ENCODE results near the gene SMPD3. TPM values are rescaled to one million over a fixed set of nuclear protein-coding genes. Genes with fewer than 3 reads are reported as not detected.

Gene SMPD3
- total and polyA plus RNA-seq, 2 donors (not counting 3 experiments of a cell fraction or from before 2014, with no cell fraction given) = not detected

DNA sequence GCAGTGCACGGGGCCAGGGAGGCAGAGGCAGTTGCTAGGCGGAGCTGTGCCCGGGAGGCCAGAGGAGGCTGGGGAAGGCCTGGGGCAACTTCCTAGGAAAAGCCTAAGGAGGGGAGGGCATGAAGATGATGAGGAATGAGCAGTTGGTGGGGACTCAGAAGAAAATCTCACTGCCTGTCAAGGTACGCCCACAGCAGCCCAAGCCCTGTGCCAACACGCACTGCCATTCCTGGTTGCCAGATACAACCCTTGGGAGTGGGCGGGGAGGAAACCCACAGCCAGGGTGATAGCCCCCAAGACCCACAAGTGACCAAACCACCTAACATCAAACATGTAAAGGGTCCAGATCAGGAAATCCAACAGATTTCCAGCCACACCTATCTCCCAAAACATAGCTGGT is 36.2 kb downstream of the SMPD3 start:
- ChIA-PET CTCF (interaction anchor here (1.0 kb wide), 1 partner anchor 15 kb away, joined by 5 read pairs; no protein-coding TSS in a partner anchor), POLR2A (interaction anchor here (0.7 kb wide), 1 partner anchor 402 kb away, joined by 3 read pairs; no protein-coding TSS in a partner anchor)
- Histone ChIP-seq H3K27me3 (ENCODE audit: control insufficient read depth in 2 of 2, insufficient read depth in 2 of 2, low read length in 2 of 2) (peaks cover 3 to 13% of the 10 kb centered on the region in 2 experiments), H2AFZ (ENCODE audit: low read depth, low read length) (no peak overlapping the region), H3K4me3 (replicated peaks in 1 of 3; ENCODE audit: insufficient read depth in 1 of 3, low read depth in 1 of 3, low read length in 3 of 3) (no peak overlapping the region), H3K36me3 (ENCODE audit: control insufficient read depth in 2 of 2, extremely low read depth in 1 of 2, insufficient read depth in 2 of 2, low read length in 2 of 2) (no peaks in the 10 kb centered on the region), H3K4me1 (ENCODE audit: control insufficient read depth, extremely low read depth, insufficient read depth, low read length) (no peaks in the 10 kb centered on the region), H3K27ac (ENCODE audit: insufficient read depth, low read depth, low read length) (no peak overlapping the region), H4K20me1 (replicated peaks; ENCODE audit: control insufficient read depth, extremely low read depth, insufficient read depth, low read length) (no peaks in the 10 kb centered on the region), H3K4me2 (ENCODE audit: insufficient read depth, low read length) (no peak overlapping the region), H3K9me1 (replicated peaks; ENCODE audit: control insufficient read depth, extremely low read depth, insufficient read depth, low read length) (no peaks in the 10 kb centered on the region), H3K9me3 (replicated peaks; ENCODE audit: control insufficient read depth, insufficient read depth, low read length) (no peaks in the 10 kb centered on the region), H3K9ac (replicated peaks; ENCODE audit: extremely low read depth, insufficient read depth, low read length) (no peak overlapping the region), H3K79me2 (ENCODE audit: control insufficient read depth, insufficient read depth, low read length) (no peaks in the 10 kb centered on the region)
- FAIRE-seq (no peak), DNase-seq (ENCODE audit: low read depth, low spot score) (no peak)
- dilution Hi-C loops (cut with MboI; ENCODE audit: extremely low pct_ligation_motif_present, low sequenced_read_pairs) (no loop called here), intact Hi-C loops (cut with micrococcal nuclease) (no loop called here)
- no TSS peak for BruUV-seq (replicated peaks)
- TF ChIP-seq, protein P1, sequence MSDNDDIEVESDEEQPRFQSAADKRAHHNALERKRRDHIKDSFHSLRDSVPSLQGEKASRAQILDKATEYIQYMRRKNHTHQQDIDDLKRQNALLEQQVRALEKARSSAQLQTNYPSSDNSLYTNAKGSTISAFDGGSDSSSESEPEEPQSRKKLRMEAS (IDR thresholded peaks at IDR 0.05; ENCODE audit: insufficient read depth, insufficient read length) = no peak
- TF ChIP-seq, protein P2, sequence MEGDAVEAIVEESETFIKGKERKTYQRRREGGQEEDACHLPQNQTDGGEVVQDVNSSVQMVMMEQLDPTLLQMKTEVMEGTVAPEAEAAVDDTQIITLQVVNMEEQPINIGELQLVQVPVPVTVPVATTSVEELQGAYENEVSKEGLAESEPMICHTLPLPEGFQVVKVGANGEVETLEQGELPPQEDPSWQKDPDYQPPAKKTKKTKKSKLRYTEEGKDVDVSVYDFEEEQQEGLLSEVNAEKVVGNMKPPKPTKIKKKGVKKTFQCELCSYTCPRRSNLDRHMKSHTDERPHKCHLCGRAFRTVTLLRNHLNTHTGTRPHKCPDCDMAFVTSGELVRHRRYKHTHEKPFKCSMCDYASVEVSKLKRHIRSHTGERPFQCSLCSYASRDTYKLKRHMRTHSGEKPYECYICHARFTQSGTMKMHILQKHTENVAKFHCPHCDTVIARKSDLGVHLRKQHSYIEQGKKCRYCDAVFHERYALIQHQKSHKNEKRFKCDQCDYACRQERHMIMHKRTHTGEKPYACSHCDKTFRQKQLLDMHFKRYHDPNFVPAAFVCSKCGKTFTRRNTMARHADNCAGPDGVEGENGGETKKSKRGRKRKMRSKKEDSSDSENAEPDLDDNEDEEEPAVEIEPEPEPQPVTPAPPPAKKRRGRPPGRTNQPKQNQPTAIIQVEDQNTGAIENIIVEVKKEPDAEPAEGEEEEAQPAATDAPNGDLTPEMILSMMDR (IDR thresholded peaks at IDR 0.05; ENCODE audit: extremely low read depth in 1 of 2, insufficient read depth in 1 of 2, low read depth in 1 of 2, low read length in 2 of 2) = no peak
- TF ChIP-seq POLR2A (IDR thresholded peaks at IDR 0.05; ENCODE audit: low read depth, low read length) (no peak), MYC (IDR thresholded peaks at IDR 0.05; ENCODE audit: low read depth, low read length) (no peak), EZH2 (IDR thresholded peaks at IDR 0.05; ENCODE audit: borderline replicate concordance, low read depth, low read length, severe bottlenecking) (no peak), GATA2 (IDR thresholded peaks at IDR 0.05; ENCODE audit: insufficient read depth, insufficient read length, low read depth, low read length) (no peak), JUN (IDR thresholded peaks at IDR 0.05; ENCODE audit: borderline replicate concordance, insufficient read depth, insufficient read length, low read depth) (no peak), FOS (IDR thresholded peaks at IDR 0.05; ENCODE audit: borderline replicate concordance, insufficient read depth, low read length) (no peak), POLR2AphosphoS5 (IDR thresholded peaks at IDR 0.05; ENCODE audit: insufficient read depth, low read depth, low read length) (no peak)

Measured in endothelial cell of umbilical vein (primary cell).